ENCODE results near the gene PLD1.
"Not testable (repeated sequence)": the region's sequence is repeated elsewhere in the genome, so short reads cannot be mapped to it uniquely, and the experiment has no call there.

Gene PLD1

DNA sequence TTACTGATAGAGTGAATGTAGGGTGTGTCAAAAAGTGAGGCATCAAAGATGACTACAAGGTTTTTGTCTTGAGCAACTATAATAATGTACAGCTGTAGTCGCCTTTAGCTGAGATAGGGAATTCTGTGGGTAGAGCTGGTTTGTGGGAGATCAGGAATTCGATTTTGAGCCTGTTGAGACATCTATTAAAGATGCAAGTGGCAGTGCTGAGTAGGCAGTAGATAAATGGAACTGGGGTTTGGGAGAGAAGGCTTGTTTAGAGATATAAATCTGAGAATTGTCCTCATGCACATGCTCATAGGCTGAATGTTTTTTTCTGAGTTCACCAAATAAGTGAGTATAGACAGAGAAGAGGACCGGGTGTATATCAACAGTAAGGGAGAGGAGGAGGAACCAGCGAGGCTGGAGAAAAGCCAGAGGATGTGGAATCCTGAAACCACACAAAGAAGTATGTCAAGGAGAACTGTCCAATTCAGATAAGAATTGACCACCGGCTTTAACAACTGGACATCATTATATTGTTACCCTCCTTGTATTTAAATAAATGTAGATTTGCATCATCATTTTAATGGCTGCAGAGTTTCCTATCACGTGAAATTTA lies 204.0 kb downstream of the PLD1 start:
- DNase-seq = no peak

GRCh38 chr3:171604370-171604769 lies 205.9 kb downstream of the PLD1 start:
- DNase-seq = no peak

DNA sequence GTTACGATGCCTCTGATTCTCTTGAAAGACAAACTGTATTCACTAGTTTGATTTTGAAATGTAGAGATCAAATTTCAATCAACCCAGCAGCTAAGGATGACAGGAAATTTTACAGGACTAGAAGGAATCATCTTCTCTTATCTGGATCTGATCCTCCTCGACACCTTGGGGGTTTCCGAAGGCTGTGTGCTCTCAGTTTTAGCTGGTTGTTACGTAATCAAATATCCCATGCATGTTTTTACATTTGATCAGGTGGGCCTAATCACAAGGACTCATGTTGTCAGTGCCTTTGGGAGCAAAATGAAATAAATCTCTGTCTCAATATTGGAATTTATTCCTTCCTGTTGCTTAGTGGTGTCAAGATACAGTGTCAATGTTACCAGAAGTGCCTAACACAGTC lies 208.2 kb downstream of the PLD1 start:
- DNase-seq = no peak

- DNase-seq = no peak
Observed at GRCh38 chr3:171600030-171600429, 210.3 kb downstream of the PLD1 start.

GRCh38 chr3:171598990-171599389 lies 211.3 kb downstream of the PLD1 start:
- DNase-seq = no peak

DNA sequence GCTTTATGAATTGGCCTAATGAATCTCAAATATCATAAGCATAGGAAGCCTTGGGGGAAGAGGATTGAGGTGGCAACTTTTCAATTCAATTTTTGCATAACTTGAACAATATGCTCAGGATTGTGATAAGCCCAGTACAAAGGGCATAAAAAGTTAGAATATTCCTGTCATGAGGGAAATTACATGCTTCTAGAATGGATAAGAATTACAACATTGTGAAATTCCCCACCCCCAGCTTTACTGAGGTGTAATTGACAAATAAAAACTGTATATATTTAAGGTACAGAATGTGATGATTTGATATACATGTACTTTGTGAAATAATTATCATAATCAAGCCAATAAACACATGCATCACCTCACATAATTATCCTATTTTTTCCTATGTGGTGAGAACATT lies 217.5 kb downstream of the PLD1 start:
- no peak for DNase-seq

GRCh38 chr3:171591070-171591469 lies 219.2 kb downstream of the PLD1 start:
- no peak for DNase-seq

DNA sequence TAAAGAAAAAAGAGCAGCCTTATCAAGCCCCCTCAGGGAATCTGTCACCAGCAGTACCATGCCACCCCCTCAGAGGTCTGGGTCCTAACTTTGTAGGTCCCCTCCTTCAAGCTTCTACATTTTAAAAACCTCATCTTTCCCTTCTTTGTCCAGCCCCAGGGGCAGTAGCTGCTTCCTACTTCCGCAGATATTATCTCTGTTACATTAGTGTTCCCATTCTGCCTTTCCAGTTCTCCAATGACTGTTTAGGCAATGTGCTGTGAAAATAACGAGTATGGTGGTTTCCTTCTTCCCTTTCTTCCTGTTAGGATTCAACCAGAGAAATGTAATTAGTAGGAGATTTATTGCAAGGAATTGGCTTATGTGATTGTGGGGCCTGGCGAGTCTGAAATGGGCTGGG lies 224.0 kb downstream of the PLD1 start:
- DNase-seq = no peak

DNA sequence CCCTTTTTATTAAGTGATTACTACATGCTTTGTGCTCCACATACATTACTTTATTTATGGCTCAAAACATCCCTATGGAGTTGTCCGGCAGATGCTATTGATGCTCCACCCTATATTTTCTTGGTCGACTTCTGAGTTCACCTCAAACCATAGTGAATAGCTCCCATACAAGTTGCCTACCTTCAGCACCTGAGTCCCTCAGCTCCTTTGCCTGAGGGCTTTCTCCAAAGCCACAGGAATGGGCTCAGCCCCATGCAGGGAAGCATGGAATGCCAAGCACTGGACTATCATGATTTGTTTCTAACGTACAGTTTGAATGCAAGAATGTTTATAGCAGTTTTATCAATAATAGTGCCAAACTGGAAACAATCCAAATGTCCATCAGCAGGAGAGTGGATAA lies 225.2 kb downstream of the PLD1 start:
- DNase-seq = no peak

DNA sequence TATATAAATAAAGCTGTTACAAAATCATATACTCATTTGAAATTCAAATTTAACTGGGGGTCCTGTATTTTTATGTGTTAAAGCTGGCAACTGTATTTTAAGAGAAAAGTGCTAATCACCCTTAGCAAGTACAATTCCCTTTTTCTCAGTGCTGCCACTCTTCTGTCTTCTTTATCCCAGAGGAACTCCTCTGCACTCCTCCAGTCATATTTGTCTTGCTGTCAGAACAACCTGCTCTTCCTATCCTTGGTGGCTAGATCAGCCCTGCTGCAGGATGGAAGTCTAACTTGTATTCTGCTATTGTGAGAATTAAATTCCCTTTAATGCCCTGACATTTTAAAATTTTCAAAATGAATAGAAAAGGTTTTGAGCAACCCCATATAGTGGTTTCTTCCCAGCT lies 226.2 kb downstream of the PLD1 start:
- no peak for DNase-seq

- DNase-seq = no peak
Observed at GRCh38 chr3:171574556-171575240, 235.6 kb downstream of the PLD1 start.

- no peak for DNase-seq
Observed at GRCh38 chr3:171569571-171570132, 240.6 kb downstream of the PLD1 start.

DNA sequence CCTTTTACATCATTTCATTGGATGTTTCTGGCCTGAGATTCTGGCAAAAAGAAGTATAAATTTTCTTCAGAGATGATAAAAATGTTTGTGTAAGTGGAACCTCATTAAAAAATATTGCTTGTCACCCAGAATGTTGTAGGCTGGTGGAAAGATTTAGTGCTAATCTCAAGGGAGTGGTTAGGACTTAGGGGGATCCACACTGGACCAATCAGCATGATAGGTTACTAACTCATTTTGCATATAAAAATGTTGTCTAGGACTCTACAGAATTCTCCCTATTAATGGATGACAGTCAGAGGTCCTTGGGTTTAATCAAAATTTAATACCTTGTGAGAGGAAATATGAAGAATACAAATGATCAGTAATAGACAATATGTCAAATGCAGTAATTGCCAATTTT lies 241.5 kb downstream of the PLD1 start:
- DNase-seq = no peak

DNA sequence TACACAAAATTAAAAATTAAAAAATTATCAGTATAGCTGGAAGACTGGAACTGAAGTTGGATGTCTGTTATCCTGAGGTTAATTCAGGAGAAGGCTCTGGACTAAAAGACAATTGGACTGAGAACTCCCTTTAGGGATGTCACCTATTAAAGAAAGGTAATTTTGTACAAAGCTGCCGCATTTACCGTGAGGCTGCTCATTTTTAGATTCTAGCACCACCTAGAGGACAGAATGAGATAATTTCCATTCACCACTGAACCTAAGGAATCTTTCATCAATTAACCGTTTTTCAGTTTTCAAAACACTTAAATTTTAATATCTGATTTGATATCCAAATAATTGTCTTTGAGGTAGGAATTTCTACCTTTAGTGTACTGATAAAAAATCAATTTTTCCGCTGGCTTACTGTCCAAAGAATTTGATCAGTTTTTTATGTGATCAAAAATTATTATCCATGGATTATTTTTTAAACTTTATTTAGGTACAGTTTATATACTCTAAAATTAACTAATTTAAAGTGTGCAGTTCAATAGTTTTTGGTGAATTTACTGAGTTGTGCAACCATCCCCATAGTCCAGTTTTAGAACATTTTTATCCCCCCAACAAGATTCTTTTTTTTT lies 243.4 kb downstream of the PLD1 start:
- peak in 1 of 2 donors; percentile 64 for DNase-seq

- no peak for DNase-seq
Observed at GRCh38 chr3:171565481-171566058, 244.7 kb downstream of the PLD1 start.

- DNase-seq = no peak
Observed at GRCh38 chr3:171564748-171565480, 245.4 kb downstream of the PLD1 start.

DNA sequence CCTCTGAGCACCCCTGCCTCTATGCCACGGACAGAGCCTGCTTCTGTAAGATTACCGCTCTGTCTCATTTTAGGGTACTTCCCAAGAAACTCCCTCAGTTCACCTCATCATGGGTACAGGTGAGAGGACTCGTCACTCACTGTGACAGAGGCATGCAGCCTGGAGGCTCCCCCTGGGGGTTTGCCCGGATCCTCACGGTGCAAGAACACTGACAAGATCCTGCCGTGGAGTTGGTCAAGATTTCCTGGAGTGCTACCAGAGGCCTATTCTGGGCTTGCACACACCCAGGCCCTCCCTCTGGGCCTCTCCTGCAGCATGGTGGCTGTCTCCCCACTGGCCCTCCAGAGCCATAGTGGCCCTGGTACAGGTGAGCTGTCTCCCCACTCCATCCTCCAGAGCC lies 247.0 kb downstream of the PLD1 start:
- no peak for DNase-seq

DNA sequence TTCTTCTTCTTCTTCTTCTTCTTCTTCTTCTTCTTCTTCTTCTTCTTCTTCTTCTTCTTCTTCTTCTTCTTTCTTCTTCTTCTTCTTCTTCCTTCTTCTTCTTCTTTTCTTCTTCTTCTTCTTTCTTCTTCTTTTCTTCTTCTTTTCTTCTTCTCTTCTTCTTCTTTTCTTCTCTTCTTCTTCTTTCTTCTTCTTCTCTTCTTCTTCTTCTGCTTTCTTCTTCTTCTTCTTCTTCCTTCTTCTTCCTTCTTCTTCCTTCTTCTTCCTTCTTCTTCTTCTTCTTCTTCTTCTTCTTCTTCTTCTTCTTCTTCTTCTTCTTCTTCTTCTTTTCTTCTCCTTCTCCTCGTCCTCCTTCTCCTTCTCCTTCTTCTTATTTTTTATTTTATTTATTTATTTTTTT lies 247.8 kb downstream of the PLD1 start:
- not testable (repeated sequence) for DNase-seq

- DNase-seq = no peak
Observed at GRCh38 chr3:171561596-171562323, 248.5 kb downstream of the PLD1 start.

DNA sequence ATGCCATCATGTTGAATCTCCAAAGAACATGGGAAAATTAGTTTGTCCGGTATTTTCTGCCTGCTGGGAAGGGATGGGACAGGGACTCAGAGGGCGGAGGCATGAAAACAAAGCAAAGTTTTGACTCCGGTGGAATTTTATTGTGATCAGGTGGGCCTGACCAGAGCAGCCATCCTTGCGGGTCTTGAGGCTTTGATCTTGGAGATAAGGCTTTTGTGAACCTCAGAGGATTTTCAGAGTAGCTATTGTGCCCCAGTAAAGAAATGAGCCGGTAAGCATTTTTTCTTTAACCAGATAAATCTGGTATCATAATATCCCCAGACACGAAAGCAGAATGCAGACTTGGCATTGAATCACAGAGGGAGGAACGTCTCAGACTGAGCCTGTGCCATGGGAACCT lies 250.7 kb downstream of the PLD1 start:
- no peak for DNase-seq

DNA sequence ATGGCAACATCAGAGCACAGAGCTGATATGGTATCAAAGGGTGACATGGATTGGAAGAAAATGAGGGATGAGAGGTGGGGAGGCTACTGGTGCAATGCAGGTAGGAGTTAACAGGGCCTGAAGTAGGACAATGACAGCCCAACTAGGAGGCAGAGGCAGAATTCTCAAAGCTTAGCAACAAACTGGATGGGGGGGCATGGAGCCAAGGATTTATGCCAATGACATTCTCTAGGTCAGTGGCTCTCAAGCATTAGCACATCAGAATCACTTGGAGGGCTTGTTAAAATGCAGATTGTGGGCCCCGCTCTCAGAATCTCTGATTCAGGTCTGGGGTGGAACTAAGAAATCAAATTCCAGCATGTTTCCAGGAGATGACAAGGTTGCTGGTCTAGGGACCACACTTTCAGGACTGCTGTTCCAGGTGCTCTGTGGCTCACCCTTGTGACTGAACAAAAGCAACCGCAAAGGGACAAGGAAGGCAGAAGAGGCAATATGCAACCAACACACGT lies 252.0 kb downstream of the PLD1 start:
- no peak for DNase-seq

GRCh38 chr3:171557173-171557572 lies 253.1 kb downstream of the PLD1 start:
- DNase-seq = no peak

Data from hippocampal formation (tissue), 2 donors.